M059J (cell line): Measurements from ENCODE around the gene ESX1. TPM values are rescaled to one million over a fixed set of nuclear protein-coding genes. Genes with fewer than 3 reads are reported as not detected.
"Not testable (repeated sequence)": the region's sequence is repeated elsewhere in the genome, so short reads cannot be mapped to it uniquely, and the experiment has no call there.

Source experiments
- DNase-seq: peaks from one replicate; pipeline ENCODE4 v3.0.0-alpha.2; 2012; ENCODE audit warnings: low read depth
- total RNA-seq: library from RNA; depleted of rRNA; stranded (reverse); fragments of >200 nt; shearing (Covaris generic); gene quantifications from 2 replicates; pipeline ENCODE4 v1.2.3, GENCODE V29; 2014; rRNA removed

ESX1 gene
- total RNA-seq, result not detected in 2 replicates

- DNase-seq, result peak; percentile 2
Observed at GRCh38 chrX:104254442-104255115, at the start of gene ESX1. Gene ESX1 (minus strand): TSS chrX:104254933. CDS start chrX:104254849, 84 bp downstream.

DNA sequence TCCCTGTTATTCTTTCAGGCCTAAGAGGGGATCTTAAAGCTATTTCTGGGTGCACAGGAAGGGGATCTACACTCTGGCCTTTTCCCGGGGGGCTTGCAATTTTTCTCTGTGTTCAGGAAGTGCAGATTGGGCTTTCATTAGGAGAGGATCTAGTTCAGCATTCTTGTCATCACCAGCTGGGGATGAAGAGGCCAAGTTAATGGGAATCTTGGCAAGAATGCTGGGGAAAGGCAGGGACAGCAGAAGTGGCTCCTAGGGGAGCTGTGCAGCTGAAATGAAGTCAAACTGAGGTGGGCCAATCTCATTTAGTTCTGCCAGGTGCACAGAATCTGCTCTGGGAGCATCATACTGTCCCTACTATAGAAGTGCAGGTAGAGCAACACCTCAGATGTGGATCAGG, 40.9 kb upstream of the ESX1 start:
- DNase-seq, result no peak

DNA sequence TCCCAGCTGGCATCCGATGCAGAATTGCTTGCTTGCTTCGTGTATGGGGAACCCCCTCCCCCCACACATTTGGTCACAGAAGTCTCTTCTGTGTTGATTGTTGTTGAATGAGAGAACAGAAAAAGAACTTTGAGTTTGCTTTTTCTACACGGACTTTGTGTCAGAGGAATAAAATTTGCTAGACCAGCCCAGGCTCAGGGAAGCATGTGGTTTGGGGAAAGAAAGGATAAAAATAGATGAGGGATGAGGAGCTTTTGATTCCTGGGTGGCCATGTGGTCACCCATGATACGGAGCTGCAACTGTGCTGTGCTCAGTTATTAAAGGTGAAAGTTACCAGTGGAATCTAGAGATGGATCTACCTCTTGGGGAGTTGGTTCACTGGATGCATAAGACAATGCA, 34.2 kb upstream of the ESX1 start:
- no peak for DNase-seq

- DNase-seq, result no peak
Observed at GRCh38 chrX:104288269-104288668, 33.5 kb upstream of the ESX1 start.

DNA sequence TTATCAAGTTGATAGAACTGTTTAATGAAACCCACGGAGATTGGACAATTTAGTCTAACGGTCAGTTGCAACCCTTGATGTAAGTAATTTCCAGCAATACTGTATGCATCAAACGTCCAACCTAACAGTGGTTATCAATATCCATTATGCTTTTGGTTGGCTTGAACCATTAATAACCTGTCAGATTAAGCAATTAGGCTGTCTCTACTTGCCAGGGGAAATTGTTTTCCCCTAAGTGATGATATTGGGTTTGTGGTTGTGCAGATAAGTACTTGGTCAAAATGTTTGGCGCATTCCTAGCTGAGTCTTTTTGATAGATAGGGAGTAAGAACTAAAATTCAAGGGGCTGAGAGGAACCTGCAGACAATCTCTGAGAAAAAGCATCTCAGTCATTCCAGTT, 30.5 kb upstream of the ESX1 start:
- DNase-seq, result no peak

DNA sequence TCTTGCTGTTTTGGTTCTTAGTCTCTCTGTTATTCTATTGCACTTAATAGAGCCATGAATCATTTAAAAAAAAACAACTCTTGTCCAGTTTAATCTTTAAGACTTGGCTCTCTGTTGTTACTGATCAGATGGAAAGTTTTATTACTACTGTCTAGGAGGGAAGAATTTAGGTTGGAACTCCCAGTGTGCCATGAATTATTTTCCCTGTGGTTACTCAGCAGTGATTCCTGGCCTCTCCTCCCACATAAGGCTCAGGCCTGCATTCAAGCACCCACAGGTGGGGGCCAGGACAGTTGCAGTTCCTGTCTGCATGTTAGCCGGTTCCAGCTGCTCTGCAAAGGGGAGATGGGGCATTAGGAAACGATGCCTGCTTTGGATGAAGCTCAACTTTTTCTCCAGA, 29.8 kb upstream of the ESX1 start:
- peak; percentile 30 for DNase-seq

- DNase-seq, result no peak
Observed at GRCh38 chrX:104282166-104282725, 27.5 kb upstream of the ESX1 start.

DNA sequence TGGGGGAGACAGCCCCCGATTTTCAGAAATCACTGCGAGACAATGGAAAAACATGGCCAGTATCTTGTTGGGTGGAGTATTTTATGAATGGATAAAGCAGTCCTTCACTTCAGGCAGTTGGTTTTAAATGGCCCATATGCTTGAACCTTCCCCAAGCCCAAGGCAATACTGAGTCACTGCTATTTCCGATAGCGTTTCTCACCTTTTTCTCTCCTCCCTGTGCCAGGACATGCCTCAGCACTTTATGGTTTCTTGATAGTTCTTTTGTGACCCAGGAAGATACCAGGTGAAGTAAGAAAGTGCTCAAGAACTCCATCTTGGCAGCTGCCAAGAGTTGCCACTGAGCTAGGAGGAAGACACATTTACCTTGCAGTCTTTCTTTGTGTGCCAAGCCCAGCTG, 26.8 kb upstream of the ESX1 start:
- DNase-seq, result no peak

GRCh38 chrX:104280609-104281008, 25.9 kb upstream of the ESX1 start:
- no peak for DNase-seq

DNA sequence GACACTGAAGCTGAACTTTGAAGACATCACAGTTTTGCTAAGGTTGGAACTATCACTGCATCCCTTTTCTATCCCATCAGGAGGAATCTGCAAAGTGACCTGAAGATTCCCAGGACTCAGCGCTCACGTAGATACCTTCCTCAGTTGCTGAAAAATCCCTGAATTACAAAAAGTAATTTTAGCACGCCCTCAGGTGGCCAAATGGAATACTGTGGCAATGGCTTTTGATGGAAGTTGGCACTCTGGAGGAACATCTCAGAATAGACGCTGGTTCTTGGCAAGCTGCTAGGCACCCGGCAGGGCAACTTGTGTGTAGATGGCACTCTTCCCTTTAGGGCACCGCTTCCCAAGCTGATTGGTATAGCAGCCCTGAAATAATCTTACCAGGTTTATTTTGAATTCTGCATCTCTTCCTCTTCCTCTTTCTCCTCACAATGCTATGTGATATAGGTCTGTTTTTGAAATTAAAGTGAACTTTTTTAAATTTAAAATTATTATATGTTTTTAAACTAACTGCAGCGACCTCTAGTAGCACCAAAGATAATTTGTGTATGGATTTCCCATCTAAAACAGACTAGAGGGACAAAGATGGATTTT, 16.3 kb upstream of the ESX1 start:
- peak; percentile 51 for DNase-seq

GRCh38 chrX:104270212-104270611, 15.5 kb upstream of the ESX1 start:
- DNase-seq, result no peak

- no peak for DNase-seq
Observed at GRCh38 chrX:104255465-104255864, 732 bp upstream of the ESX1 start.

- no peak for DNase-seq
Observed at GRCh38 chrX:104253567-104254441, 929 bp downstream of the ESX1 start.

- no peak for DNase-seq
Observed at GRCh38 chrX:104250470-104250869, 4.3 kb downstream of the ESX1 start.

DNA sequence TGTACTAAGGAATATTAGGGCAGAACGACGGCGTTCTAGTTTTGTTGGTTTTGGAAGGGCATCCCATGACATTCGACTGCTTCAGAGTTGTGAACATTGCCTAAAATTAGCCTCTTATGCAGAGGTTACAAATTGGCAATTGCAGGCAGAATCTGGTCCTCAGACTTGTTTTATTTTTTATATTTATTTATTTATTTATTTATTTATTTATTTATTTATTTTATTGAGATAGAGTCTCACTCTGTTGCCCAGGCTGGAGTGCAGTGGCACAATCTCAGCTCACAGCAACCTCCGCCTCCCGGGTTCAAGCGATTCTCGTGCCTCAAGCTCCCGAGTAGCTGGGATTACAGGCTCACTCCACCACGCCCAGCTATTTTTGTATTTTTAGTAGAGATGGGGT, 24.7 kb downstream of the ESX1 start:
- DNase-seq, result not testable (repeated sequence)

- no peak for DNase-seq
Observed at GRCh38 chrX:104211187-104211586, 43.5 kb downstream of the ESX1 start.

DNA sequence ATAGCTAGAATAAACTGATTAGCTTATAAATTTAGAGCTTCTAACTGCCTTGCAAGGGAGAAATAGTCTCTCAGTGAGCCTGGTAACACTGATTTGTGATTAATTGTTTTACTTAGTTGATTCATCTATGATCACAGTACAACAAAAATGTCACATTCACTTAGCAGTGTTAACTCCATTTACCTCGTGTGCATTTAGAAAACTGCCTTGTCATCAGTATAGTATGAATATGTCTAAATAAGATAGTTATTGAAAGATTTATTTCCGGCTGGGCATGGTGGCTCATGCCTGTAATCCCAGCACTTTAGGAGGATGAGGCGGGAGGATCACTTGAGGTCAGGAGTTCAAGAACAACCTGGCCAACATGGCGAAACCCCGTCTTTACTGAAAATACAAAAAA, 49.2 kb downstream of the ESX1 start:
- no peak for DNase-seq

Other genes with a start within 250 kb of the ESX1 start
- gene H2BW1, start 241.2 kb downstream of the ESX1 start, total RNA-seq, result not detected in 2 replicates
- gene H2BW2, start 215.0 kb downstream of the ESX1 start, total RNA-seq, result not detected in 2 replicates
- gene TMSB15C, start 178.7 kb downstream of the ESX1 start, total RNA-seq, result 3.5 and 7.8 TPM in 2 replicates
- gene ZCCHC18, start 142.4 kb downstream of the ESX1 start, total RNA-seq, result 1.7 TPM in 1 of 2 replicates, not detected in the other
- gene SLC25A53, start 97.9 kb downstream of the ESX1 start, total RNA-seq, result 4.9 and 11.0 TPM in 2 replicates
- 24.1 and 35.2 TPM in 2 replicates for gene FAM199X, start 88.5 kb downstream of the ESX1 start, total RNA-seq